ENCODE measurements around the gene TARBP1. TPM values are rescaled to one million over a fixed set of nuclear protein-coding genes. Genes with fewer than 3 reads are reported as not detected.
"Not testable (repeated sequence)": the region's sequence is repeated elsewhere in the genome, so short reads cannot be mapped to it uniquely, and the experiment has no call there.

The TARBP1 gene
- total RNA-seq, 1 donor from 2014 or later, result 60.4 TPM

GRCh38 chr1:234525099-234525799 is 46.3 kb upstream of the TARBP1 start:
- Mint-ChIP-seq H3K27ac (no peak overlapping the region), H3K27me3 (no peaks in the 10 kb centered on the region), H3K9me3 (ENCODE audit: low read depth) (no peaks in the 10 kb centered on the region), H3K36me3 (ENCODE audit: insufficient read depth) (no peaks in the 10 kb centered on the region), H3K4me3 (ENCODE audit: low read depth) (no peak overlapping the region), H3K4me1 (ENCODE audit: low read depth) (peaks cover 19% of the 10 kb centered on the region)
- DNase-seq (ENCODE audit: low spot score, unreplicated experiment), result no peak
- TF ChIP-seq, protein P1, sequence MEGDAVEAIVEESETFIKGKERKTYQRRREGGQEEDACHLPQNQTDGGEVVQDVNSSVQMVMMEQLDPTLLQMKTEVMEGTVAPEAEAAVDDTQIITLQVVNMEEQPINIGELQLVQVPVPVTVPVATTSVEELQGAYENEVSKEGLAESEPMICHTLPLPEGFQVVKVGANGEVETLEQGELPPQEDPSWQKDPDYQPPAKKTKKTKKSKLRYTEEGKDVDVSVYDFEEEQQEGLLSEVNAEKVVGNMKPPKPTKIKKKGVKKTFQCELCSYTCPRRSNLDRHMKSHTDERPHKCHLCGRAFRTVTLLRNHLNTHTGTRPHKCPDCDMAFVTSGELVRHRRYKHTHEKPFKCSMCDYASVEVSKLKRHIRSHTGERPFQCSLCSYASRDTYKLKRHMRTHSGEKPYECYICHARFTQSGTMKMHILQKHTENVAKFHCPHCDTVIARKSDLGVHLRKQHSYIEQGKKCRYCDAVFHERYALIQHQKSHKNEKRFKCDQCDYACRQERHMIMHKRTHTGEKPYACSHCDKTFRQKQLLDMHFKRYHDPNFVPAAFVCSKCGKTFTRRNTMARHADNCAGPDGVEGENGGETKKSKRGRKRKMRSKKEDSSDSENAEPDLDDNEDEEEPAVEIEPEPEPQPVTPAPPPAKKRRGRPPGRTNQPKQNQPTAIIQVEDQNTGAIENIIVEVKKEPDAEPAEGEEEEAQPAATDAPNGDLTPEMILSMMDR (IDR thresholded peaks at IDR 0.05; ENCODE audit: unreplicated experiment), result no peak

DNA sequence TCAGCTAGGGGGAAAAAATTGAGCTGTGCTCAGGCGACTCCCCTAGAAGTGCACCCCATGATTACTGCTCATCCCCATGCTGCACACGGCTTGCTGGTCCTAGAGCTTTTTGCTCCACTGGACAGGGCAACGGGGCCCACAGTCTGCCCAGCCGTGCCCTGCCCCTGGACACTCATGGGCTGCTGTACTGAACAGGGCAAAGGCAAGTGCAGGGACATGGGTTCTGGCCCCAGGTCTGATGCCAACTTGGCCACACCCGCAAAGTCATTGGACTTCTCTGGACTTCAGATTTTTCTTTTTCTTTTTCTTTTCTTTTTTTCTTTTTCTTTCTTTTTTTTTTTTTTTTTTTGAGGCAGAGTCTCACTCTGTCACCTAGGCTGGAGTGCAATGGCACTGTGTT is 42.9 kb upstream of the TARBP1 start:
- peaks cover 11% of the 10 kb centered on the region for H3K4me1 Mint-ChIP-seq (ENCODE audit: low read depth)
- no peaks in the 10 kb centered on the region for H3K9me3 Mint-ChIP-seq (ENCODE audit: low read depth)
- TF ChIP-seq, protein P1 (IDR thresholded peaks at IDR 0.05; ENCODE audit: unreplicated experiment), result no peak
- no peak for DNase-seq (ENCODE audit: low spot score, unreplicated experiment)
- no peak overlapping the region for H3K27ac Mint-ChIP-seq
- no peaks in the 10 kb centered on the region for H3K36me3 Mint-ChIP-seq (ENCODE audit: insufficient read depth)
- no peak overlapping the region for H3K4me3 Mint-ChIP-seq (ENCODE audit: low read depth)
- no peaks in the 10 kb centered on the region for H3K27me3 Mint-ChIP-seq

DNA sequence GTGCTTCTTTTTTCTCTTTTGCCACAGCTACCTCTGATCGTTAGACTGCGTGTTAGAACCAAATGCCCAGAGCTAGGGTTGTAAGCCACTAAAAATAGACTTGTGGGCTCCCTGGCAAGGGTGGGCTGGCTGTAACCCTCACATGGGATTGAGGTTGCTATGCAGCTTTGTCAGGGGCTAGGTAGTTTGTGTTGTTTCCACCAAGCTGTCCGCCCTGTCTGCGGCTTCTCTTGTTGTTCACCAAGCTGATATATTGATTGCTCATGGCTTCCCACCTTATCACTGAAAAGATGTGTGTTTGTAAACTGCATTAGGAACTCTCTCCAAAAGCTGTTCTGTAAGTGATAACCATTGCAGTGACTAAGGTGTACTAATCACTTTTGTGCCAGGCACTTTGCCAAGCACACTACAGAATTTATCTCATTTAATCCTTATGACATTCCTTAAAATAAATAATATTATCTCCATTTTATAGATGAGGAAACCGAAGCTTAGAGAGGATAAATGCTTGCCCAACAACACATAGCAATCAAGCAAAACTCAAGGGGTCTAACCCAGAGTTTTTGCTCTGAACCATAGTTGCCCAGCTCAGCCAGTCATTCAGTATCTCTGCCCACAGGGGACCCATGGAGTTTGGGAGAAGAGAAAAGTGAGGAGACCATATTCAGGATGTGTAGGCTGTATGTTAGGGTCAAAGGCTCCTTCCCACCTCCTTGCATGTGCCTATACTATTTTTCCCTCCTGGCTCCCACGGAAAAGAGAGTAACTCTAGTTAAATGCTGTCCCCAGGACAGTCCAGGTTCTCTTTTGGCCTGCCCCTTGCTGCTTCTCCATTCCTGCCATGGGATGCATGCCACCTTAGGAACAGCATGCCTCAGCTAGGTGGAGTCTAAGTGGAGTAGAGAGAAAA is 42.2 kb upstream of the TARBP1 start:
- Mint-ChIP-seq H3K27ac (no peak overlapping the region), H3K27me3 (no peaks in the 10 kb centered on the region), H3K4me1 (ENCODE audit: low read depth) (peaks cover 11% of the 10 kb centered on the region), H3K36me3 (ENCODE audit: insufficient read depth) (no peaks in the 10 kb centered on the region), H3K4me3 (ENCODE audit: low read depth) (no peak overlapping the region), H3K9me3 (ENCODE audit: low read depth) (no peaks in the 10 kb centered on the region)
- TF ChIP-seq, protein P1 (IDR thresholded peaks at IDR 0.05; ENCODE audit: unreplicated experiment), result no peak
- no peak for DNase-seq (ENCODE audit: low spot score, unreplicated experiment)

DNA sequence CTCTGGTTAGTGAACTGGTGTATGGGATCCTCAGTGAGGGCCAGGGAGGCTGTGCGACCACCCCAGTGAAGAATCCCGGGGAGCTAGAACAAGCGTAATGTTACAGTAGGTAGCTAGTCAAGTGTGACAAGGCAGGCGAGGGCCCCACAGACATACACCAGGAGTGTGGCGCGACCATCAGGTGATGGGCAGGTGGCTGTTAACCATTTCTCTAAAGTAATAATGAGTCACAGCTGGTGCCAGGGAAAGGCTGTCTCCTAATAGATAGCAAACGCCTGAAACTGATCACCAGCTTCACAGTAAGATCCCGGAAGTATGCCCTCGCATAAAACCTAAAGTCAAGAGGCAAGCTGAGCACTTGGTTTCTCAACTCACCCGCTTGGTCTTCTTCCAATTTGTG is 40.5 kb upstream of the TARBP1 start:
- DNase-seq (ENCODE audit: low spot score, unreplicated experiment), result no peak
- Mint-ChIP-seq H3K9me3 (ENCODE audit: low read depth) (no peaks in the 10 kb centered on the region), H3K4me1 (ENCODE audit: low read depth) (peaks cover 20% of the 10 kb centered on the region), H3K4me3 (ENCODE audit: low read depth) (no peak overlapping the region), H3K27ac (no peak overlapping the region), H3K27me3 (no peaks in the 10 kb centered on the region), H3K36me3 (ENCODE audit: insufficient read depth) (no peaks in the 10 kb centered on the region)
- TF ChIP-seq, protein P1 (IDR thresholded peaks at IDR 0.05; ENCODE audit: unreplicated experiment), result no peak

GRCh38 chr1:234518876-234519275 is 39.9 kb upstream of the TARBP1 start:
- no peak overlapping the region for H3K27ac Mint-ChIP-seq
- H3K4me3 Mint-ChIP-seq (ENCODE audit: low read depth), result no peak overlapping the region
- no peaks in the 10 kb centered on the region for H3K36me3 Mint-ChIP-seq (ENCODE audit: insufficient read depth)
- TF ChIP-seq, protein P1 (IDR thresholded peaks at IDR 0.05; ENCODE audit: unreplicated experiment), result no peak
- peaks cover 20% of the 10 kb centered on the region for H3K4me1 Mint-ChIP-seq (ENCODE audit: low read depth)
- H3K9me3 Mint-ChIP-seq (ENCODE audit: low read depth), result no peaks in the 10 kb centered on the region
- no peaks in the 10 kb centered on the region for H3K27me3 Mint-ChIP-seq
- no peak for DNase-seq (ENCODE audit: low spot score, unreplicated experiment)

GRCh38 chr1:234518086-234518485 is 39.1 kb upstream of the TARBP1 start:
- not testable (repeated sequence) for H3K27me3 Mint-ChIP-seq; H3K27ac Mint-ChIP-seq; DNase-seq (ENCODE audit: low spot score, unreplicated experiment); H3K9me3 Mint-ChIP-seq (ENCODE audit: low read depth); H3K4me3 Mint-ChIP-seq (ENCODE audit: low read depth); H3K36me3 Mint-ChIP-seq (ENCODE audit: insufficient read depth)
- peaks cover 20% of the 10 kb centered on the region for H3K4me1 Mint-ChIP-seq (ENCODE audit: low read depth)

Data from progenitor cell of endocrine pancreas (in vitro differentiated cells).